ENCODE data around the gene TSHZ2.

TSHZ2 gene

GRCh38 chr20:53037621-53038020, 65.5 kb downstream of the TSHZ2 start:
- TF ChIP-seq POLR2A (IDR thresholded peaks at IDR 0.05; ENCODE audit: low read depth, low read length) = no peak
- TF ChIP-seq POLR2AphosphoS5 (IDR thresholded peaks at IDR 0.05; ENCODE audit: low read depth, low read length) = no peak
- no peak for TF ChIP-seq TAF1 (IDR thresholded peaks at IDR 0.05; ENCODE audit: borderline replicate concordance, low read depth, low read length)
- FAIRE-seq = no peak
- DNase-seq (ENCODE audit: insufficient read length) = no peak

- FAIRE-seq = no peak
- DNase-seq (ENCODE audit: insufficient read length) = no peak
- TF ChIP-seq POLR2AphosphoS5 (IDR thresholded peaks at IDR 0.05; ENCODE audit: low read depth, low read length) (no peak), TAF1 (IDR thresholded peaks at IDR 0.05; ENCODE audit: borderline replicate concordance, low read depth, low read length) (no peak), POLR2A (IDR thresholded peaks at IDR 0.05; ENCODE audit: low read depth, low read length) (no peak)
Measured at GRCh38 chr20:53038299-53038698, 66.1 kb downstream of the TSHZ2 start.

GRCh38 chr20:53040693-53041589, 68.8 kb downstream of the TSHZ2 start:
- TF ChIP-seq POLR2A (IDR thresholded peaks at IDR 0.05; ENCODE audit: low read depth, low read length) (no peak), TAF1 (IDR thresholded peaks at IDR 0.05; ENCODE audit: borderline replicate concordance, low read depth, low read length) (no peak), POLR2AphosphoS5 (IDR thresholded peaks at IDR 0.05; ENCODE audit: low read depth, low read length) (no peak)
- FAIRE-seq (no peak), DNase-seq (ENCODE audit: insufficient read length) (no peak)

GRCh38 chr20:53042521-53042920, 70.4 kb downstream of the TSHZ2 start:
- DNase-seq (ENCODE audit: insufficient read length) (no peak), FAIRE-seq (no peak)
- no peak for TF ChIP-seq POLR2AphosphoS5 (IDR thresholded peaks at IDR 0.05; ENCODE audit: low read depth, low read length)
- TF ChIP-seq POLR2A (IDR thresholded peaks at IDR 0.05; ENCODE audit: low read depth, low read length) = no peak
- no peak for TF ChIP-seq TAF1 (IDR thresholded peaks at IDR 0.05; ENCODE audit: borderline replicate concordance, low read depth, low read length)

GRCh38 chr20:53044296-53044695, 72.1 kb downstream of the TSHZ2 start:
- TF ChIP-seq POLR2AphosphoS5 (IDR thresholded peaks at IDR 0.05; ENCODE audit: low read depth, low read length) = no peak
- TF ChIP-seq POLR2A (IDR thresholded peaks at IDR 0.05; ENCODE audit: low read depth, low read length) = no peak
- no peak for TF ChIP-seq TAF1 (IDR thresholded peaks at IDR 0.05; ENCODE audit: borderline replicate concordance, low read depth, low read length)
- DNase-seq (ENCODE audit: insufficient read length) (no peak), FAIRE-seq (no peak)

GRCh38 chr20:53045941-53046340, 73.8 kb downstream of the TSHZ2 start:
- FAIRE-seq (no peak), DNase-seq (ENCODE audit: insufficient read length) (no peak)
- TF ChIP-seq POLR2A (IDR thresholded peaks at IDR 0.05; ENCODE audit: low read depth, low read length) (no peak), TAF1 (IDR thresholded peaks at IDR 0.05; ENCODE audit: borderline replicate concordance, low read depth, low read length) (no peak), POLR2AphosphoS5 (IDR thresholded peaks at IDR 0.05; ENCODE audit: low read depth, low read length) (no peak)

- FAIRE-seq (no peak), DNase-seq (ENCODE audit: insufficient read length) (no peak)
- TF ChIP-seq POLR2AphosphoS5 (IDR thresholded peaks at IDR 0.05; ENCODE audit: low read depth, low read length) (no peak), POLR2A (IDR thresholded peaks at IDR 0.05; ENCODE audit: low read depth, low read length) (no peak), TAF1 (IDR thresholded peaks at IDR 0.05; ENCODE audit: borderline replicate concordance, low read depth, low read length) (no peak)
Measured at GRCh38 chr20:53047203-53047602, 75.0 kb downstream of the TSHZ2 start.

- TF ChIP-seq POLR2A (IDR thresholded peaks at IDR 0.05; ENCODE audit: low read depth, low read length) (no peak), TAF1 (IDR thresholded peaks at IDR 0.05; ENCODE audit: borderline replicate concordance, low read depth, low read length) (no peak), POLR2AphosphoS5 (IDR thresholded peaks at IDR 0.05; ENCODE audit: low read depth, low read length) (no peak)
- no peak for FAIRE-seq
- DNase-seq (ENCODE audit: insufficient read length) = no peak
Measured at GRCh38 chr20:53048387-53048786, 76.2 kb downstream of the TSHZ2 start.

GRCh38 chr20:53050338-53050737, 78.2 kb downstream of the TSHZ2 start:
- TF ChIP-seq TAF1 (IDR thresholded peaks at IDR 0.05; ENCODE audit: borderline replicate concordance, low read depth, low read length) (no peak), POLR2AphosphoS5 (IDR thresholded peaks at IDR 0.05; ENCODE audit: low read depth, low read length) (no peak), POLR2A (IDR thresholded peaks at IDR 0.05; ENCODE audit: low read depth, low read length) (no peak)
- FAIRE-seq = no peak
- DNase-seq (ENCODE audit: insufficient read length) = no peak

- FAIRE-seq = no peak
- TF ChIP-seq POLR2AphosphoS5 (IDR thresholded peaks at IDR 0.05; ENCODE audit: low read depth, low read length) = no peak
- no peak for TF ChIP-seq TAF1 (IDR thresholded peaks at IDR 0.05; ENCODE audit: borderline replicate concordance, low read depth, low read length)
- no peak for TF ChIP-seq POLR2A (IDR thresholded peaks at IDR 0.05; ENCODE audit: low read depth, low read length)
- no peak for DNase-seq (ENCODE audit: insufficient read length)
Measured at GRCh38 chr20:53052380-53052779, 80.2 kb downstream of the TSHZ2 start.

GRCh38 chr20:53053595-53053994, 81.4 kb downstream of the TSHZ2 start:
- DNase-seq (ENCODE audit: insufficient read length) (no peak), FAIRE-seq (no peak)
- TF ChIP-seq POLR2AphosphoS5 (IDR thresholded peaks at IDR 0.05; ENCODE audit: low read depth, low read length) = no peak
- TF ChIP-seq POLR2A (IDR thresholded peaks at IDR 0.05; ENCODE audit: low read depth, low read length) = no peak
- TF ChIP-seq TAF1 (IDR thresholded peaks at IDR 0.05; ENCODE audit: borderline replicate concordance, low read depth, low read length) = no peak

Data from GM12892 (cell line).